Testis (tissue), 3 donors: ENCODE measurements around the gene VSIG2. TPM values are rescaled to one million over a fixed set of nuclear protein-coding genes. Genes with fewer than 3 reads are reported as not detected.

Experiments
- DNase-seq: peaks from one replicate; pipeline ENCODE4 v3.0.0-alpha.2; 2019
- H3K27ac ChIP-seq, 2 donors: fragments of 200-600 bp; sonication (generic); one replicate each; pipeline ENCODE4 v1.5.1; 2019
- H3K27me3 ChIP-seq: fragments of 200-600 bp; sonication (generic); one replicate; pipeline ENCODE4 v1.5.1; 2019
- H3K36me3 ChIP-seq: fragments of 200-600 bp; sonication (generic); one replicate; pipeline ENCODE4 v1.5.1; 2017; ENCODE audit warnings: low read depth; ENCODE audit errors: missing control alignments
- H3K4me1 ChIP-seq: fragments of 200-600 bp; sonication (generic); one replicate; pipeline ENCODE4 v1.5.1; 2019
- H3K4me3 ChIP-seq, 2 donors: fragments of 200-600 bp; sonication (generic); one replicate each; pipeline ENCODE4 v1.5.1; 2017 to 2019
- H3K9me3 ChIP-seq: fragments of 200-600 bp; sonication (generic); one replicate; pipeline ENCODE4 v1.5.1; 2017
- POLR2A ChIP-seq: fragments of 450-650 bp; IDR thresholded peaks from one replicate; pipeline ENCODE4 v1.6.1; 2017; ENCODE audit warnings: antibody characterized with exemption, mild to moderate bottlenecking, moderate library complexity
- WGBS, 2 donors: methylation state at CpG; one replicate each; pipeline ENCODE4 v1.1.5; 2018; 5-methylcytosine and 5-hydroxymethylcytosine counted together
- intact Hi-C: fragments of 100-400 bp; cut with DNase I; formaldehyde crosslinking; loops from one replicate; pipeline ENCODE4 v1.15.1; 2023; ENCODE audit warnings: low total_unique reads
- polyA plus RNA-seq: library from polyadenylated mRNA; stranded (reverse); fragments of 350-450 nt; fragmentation: Illumina TruSeq; extraction: RNeasy Lipid Tissue Mini Kit (QIAGEN cat#74804); gene quantifications from one replicate; pipeline ENCODE4 v1.2.3, GENCODE V29; 2014; ENCODE audit warnings: low read depth, low replicate concordance; ENCODE audit not compliant: insufficient read depth
- total RNA-seq, 2 donors: library from RNA; depleted of rRNA; stranded (reverse); fragments of >200 nt; gene quantifications; one replicate each; pipeline ENCODE4 v1.2.3, GENCODE V29; 2016
- TF ChIP-seq, protein P1 (sequence below), 3 experiments: fragments of 450-650 bp in 2 of 3; fragments of 200-600 bp in 1 of 3; sonication (generic) in 1 of 3; IDR thresholded peaks; one replicate each; pipeline ENCODE4 v1.5.1; 2016 to 2019; ENCODE audit warnings: antibody characterized with exemption in 3 of 3, mild to moderate bottlenecking in 2 of 3, moderate library complexity in 1 of 3

Gene VSIG2
- total and polyA plus RNA-seq, 3 donors from 2014 or later: 0.74 to 4.4 (median 1.3) TPM

DNA sequence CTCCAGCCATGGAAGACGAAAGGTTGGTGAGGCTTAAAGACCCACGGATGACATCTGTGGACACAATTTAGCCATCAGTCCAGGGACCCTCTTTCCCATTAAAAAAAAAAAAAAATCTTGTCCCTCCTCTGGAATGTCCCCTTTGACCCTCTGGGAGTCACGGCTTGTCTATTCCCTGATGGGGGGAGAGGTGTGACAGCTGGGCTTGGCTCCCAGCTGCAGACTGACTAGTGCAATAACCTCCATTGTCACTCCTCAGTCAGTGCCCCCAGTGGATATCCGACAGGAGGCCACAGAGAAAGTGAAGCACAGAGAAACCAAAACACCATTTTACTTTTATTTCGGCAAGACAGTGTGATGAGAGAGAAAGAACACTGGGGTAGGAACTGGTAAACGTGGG is 2.7 kb upstream of the VSIG2 start:
- 74 to 89% methylated on average over 6 of the region's 6 CpGs for WGBS, 2 donors
- no peaks in the 10 kb centered on the region for H3K27me3 ChIP-seq

DNA sequence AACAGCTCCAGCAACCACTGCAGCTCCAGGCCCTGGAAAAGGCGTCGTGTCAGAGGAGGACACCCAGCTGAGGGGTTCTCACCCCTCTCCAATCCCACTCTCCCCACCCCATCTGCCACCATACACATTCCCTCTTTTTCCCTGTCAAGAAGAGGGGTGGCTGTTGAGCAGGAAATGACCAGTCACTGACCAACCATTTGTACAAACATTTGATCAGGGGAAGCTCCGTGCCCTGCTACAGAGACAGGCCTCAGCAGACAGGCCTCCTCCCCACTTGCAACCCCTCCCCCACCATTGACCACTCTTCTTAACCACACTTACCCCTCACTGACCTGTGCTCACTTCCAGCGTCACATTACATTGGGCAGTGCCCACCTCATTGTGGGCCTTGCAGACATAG is 2.3 kb upstream of the VSIG2 start:
- Histone ChIP-seq H3K27me3 (no peaks in the 10 kb centered on the region), H3K27ac (no peak overlapping the region), H3K4me1 (peaks cover 18% of the 10 kb centered on the region), H3K4me3 (no peak overlapping the region), H3K36me3 (no peaks in the 10 kb centered on the region), H3K9me3 (no peaks in the 10 kb centered on the region)
- DNase-seq: no peak
- WGBS, 2 donors: 84 to 87% methylated on average over 4 of the region's 4 CpGs
- TF ChIP-seq, protein P1, sequence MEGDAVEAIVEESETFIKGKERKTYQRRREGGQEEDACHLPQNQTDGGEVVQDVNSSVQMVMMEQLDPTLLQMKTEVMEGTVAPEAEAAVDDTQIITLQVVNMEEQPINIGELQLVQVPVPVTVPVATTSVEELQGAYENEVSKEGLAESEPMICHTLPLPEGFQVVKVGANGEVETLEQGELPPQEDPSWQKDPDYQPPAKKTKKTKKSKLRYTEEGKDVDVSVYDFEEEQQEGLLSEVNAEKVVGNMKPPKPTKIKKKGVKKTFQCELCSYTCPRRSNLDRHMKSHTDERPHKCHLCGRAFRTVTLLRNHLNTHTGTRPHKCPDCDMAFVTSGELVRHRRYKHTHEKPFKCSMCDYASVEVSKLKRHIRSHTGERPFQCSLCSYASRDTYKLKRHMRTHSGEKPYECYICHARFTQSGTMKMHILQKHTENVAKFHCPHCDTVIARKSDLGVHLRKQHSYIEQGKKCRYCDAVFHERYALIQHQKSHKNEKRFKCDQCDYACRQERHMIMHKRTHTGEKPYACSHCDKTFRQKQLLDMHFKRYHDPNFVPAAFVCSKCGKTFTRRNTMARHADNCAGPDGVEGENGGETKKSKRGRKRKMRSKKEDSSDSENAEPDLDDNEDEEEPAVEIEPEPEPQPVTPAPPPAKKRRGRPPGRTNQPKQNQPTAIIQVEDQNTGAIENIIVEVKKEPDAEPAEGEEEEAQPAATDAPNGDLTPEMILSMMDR (IDR thresholded peaks at IDR 0.05): no peak
- no peak for TF ChIP-seq POLR2A
- intact Hi-C loops: no loop called here

More for the DNA sequence above, 2.7 kb upstream of the VSIG2 start:
- TF ChIP-seq, protein P1 (IDR thresholded peaks at IDR 0.05): no peak
- no peak for TF ChIP-seq POLR2A
- Histone ChIP-seq H3K4me3 (no peak overlapping the region), H3K4me1 (peaks cover 22% of the 10 kb centered on the region), H3K36me3 (no peaks in the 10 kb centered on the region), H3K27ac (no peak overlapping the region), H3K9me3 (no peaks in the 10 kb centered on the region)
- DNase-seq: no peak
- intact Hi-C loops: no loop called here

DNA sequence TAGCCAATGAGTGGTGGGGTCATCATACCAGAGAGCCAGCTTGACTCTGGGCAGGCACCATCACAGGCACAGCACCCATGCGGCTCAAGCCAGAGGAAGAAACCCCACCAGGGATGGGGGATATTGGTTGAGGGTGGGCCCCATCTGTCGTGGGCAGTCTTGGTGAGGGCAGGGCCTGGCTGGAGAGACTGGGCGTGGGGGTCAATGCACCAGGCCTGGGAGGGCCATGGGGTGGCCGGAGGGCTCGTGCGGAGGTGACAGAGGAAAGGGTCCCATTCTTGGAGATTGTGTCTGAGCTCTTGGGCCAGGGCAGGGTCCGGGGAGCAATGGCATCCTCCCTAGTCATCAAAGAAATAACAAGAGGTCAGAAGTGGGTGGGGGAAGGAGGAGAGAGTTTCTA is 1.6 kb upstream of the VSIG2 start:
- intact Hi-C loops: no loop called here
- TF ChIP-seq, protein P1 (IDR thresholded peaks at IDR 0.05): no peak
- Histone ChIP-seq H3K27ac (no peak overlapping the region), H3K27me3 (no peaks in the 10 kb centered on the region), H3K9me3 (no peaks in the 10 kb centered on the region), H3K4me3 (no peak overlapping the region), H3K4me1 (peaks cover 12% of the 10 kb centered on the region), H3K36me3 (no peaks in the 10 kb centered on the region)
- 82 to 89% methylated on average over 6 to 7 of the region's 7 CpGs for WGBS, 2 donors
- DNase-seq: no peak

DNA sequence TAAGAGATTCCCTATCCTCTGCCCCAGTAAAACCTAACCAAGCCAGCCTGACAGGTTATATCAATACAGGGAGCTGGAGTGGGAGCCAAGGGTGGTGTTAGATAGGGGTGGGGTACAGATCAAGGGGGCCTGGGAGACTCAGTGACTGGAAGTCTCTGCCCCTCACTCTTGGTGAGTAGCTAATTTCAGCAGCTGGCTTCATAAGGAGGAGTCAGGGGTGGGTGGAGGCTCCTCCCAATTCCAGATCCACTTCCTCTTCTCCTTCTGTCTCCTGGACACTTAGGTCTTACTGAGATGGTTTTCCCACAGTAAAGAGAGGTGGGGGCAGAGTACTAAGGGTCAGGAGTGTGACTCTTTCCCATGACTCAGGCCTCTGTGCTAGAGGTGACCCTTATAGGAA is 1.1 kb upstream of the VSIG2 start:
- no peak for DNase-seq
- intact Hi-C loops: no loop called here
- Histone ChIP-seq H3K27ac (no peak overlapping the region), H3K36me3 (no peaks in the 10 kb centered on the region), H3K9me3 (no peaks in the 10 kb centered on the region), H3K4me3 (no peak overlapping the region), H3K27me3 (no peaks in the 10 kb centered on the region), H3K4me1 (peaks cover 8% of the 10 kb centered on the region)
- TF ChIP-seq POLR2A: no peak
- TF ChIP-seq, protein P1 (IDR thresholded peaks at IDR 0.05): no peak

DNA sequence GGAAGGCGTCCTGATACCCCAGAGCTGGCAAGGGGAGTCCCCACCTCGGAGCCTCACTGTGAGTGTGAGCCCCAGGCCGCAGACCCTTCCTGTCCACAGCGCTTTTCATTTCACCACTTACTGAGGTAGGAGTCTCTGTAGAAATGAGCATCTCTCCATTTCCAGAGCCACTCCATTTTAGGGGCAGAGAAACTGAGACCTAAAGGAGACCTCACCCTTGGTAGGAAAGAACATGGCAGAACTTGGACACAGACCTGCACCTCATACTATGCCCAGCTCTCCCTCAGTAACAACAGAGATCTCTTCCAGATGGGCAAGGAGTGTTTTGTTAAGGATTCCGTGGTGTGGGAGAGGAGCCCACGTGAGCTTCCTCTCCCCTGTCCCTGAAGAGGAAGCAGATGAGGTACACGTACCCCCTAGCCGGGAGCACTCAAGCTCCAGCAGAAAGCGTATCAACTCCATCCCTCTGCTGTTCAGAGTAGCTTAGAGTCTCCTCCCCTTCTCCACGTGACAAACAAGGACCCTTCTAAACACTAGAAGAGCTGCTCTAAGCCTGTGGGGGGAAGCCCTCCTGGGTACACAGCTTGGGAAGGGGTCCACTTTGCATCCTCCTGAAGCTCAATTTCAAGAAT is 532 bp upstream of the VSIG2 start:
- 20 to 42% methylated on average over 10 of the region's 10 CpGs for WGBS, 2 donors
- no peak for DNase-seq
- Histone ChIP-seq H3K9me3 (no peaks in the 10 kb centered on the region), H3K4me3 (no peak overlapping the region), H3K27ac (no peak overlapping the region), H3K27me3 (no peaks in the 10 kb centered on the region), H3K36me3 (no peaks in the 10 kb centered on the region), H3K4me1 (peaks cover 5% of the 10 kb centered on the region)
- intact Hi-C loops: no loop called here
- TF ChIP-seq, protein P1 (IDR thresholded peaks at IDR 0.05): no peak
- TF ChIP-seq POLR2A: no peak
